ENCODE data around the gene CCDC198.

Gene CCDC198, protein sequence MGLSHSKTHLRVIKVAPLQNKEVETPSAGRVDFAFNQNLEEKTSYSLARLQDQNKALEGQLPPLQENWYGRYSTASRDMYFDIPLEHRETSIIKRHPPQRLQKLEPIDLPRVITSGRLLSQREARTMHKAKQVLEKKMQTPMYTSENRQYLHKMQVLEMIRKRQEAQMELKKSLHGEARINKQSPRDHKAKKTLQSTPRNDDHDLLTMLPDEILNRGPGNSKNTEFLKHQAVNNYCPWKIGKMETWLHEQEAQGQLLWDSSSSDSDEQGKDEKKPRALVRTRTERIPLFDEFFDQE

DNA sequence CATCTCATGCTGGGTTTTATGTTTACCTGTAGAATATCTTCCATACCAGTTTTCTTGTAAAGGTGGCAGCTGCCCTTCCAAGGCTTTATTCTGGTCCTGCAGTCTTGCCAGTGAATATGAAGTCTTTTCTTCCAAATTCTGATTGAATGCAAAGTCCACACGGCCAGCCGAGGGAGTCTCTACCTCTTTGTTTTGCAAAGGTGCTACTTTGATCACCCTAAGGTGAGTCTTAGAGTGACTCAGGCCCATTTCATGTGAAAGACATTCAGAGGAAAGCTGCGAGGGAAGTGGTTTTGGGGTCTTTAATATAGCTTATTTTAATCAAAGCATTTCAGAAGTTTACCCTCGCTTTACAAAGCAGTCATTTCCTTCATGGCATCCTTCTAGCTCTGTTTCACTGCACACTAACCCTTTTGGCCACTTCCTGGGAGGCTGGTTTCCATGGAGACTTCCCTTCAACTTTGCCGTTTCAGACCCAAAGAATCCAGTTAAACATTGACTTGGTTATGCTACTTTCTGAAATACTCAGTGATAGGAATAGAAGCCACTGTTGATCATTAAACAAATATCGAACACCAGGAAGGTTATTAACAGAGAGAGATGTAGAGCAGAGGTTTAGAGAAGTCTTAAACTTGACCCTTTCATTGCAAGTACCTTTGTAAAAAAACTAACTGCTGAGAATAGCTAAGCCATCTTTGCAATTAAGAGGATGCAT, at the start of gene CCDC198:
Gene CCDC198, minus strand, starts transcription at position 391 of the 715 bp plus-strand sequence. Its CDS starts 142 bp downstream, at position 249.
- no peak for DNase-seq

DNA sequence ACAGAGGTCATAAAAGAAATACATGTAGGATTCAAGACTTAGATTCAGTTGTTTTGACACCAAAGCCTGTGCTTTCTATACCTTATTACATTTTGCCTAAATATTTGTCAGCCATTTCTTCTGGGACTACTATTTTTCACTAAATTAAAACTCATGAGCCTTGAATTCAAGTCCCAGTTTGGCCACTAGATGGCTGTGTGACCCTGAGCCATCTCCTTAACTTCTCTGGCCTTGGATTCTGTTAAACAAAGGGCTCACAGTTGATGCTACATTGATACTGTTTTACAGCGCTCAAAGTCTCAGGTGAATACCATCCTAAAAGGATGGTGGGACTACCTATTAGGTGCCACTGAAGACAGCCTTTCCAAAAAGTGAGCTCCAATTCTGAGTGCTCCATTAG, 39.6 kb upstream of the CCDC198 start:
- no peak for DNase-seq

DNA sequence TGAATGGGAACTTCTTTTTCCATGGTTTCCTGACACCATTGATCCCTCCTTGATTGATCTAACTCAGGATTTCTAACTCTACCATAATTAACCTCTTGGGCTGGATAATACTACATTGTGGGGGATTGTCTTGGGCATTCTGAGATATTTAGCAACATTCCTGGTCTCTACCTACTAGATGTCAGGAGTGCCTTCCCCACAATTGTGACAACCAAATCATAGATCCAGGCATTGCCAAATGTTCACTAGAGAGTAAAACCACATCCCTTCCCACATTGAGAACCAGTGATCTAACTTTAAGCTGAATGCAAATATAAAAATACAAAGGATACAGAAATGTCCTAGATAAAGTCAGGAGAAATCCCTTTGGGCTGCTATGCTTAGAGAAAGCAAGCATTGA, 36.9 kb upstream of the CCDC198 start:
- no peak for DNase-seq

DNA sequence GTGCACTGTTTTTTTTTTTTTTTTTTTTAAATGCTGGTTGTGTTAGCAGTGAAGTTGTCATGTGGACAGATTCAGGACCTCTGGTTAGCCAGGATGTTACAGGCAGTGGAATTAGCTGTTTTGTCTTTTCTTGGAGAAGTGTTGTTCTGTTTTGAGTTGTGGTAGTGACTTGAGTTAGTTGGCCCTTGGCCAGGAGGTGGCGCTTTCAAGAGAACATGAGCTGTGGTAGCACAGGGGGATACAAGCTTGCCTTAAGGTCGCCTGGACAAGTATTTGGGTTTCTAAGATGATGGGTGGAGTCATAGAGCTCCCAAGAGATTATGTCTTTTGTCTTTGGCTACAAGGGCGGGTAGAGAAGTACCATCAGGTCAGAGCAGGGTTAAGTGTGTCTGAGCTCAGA, 33.3 kb upstream of the CCDC198 start:
- DNase-seq, result no peak

DNA sequence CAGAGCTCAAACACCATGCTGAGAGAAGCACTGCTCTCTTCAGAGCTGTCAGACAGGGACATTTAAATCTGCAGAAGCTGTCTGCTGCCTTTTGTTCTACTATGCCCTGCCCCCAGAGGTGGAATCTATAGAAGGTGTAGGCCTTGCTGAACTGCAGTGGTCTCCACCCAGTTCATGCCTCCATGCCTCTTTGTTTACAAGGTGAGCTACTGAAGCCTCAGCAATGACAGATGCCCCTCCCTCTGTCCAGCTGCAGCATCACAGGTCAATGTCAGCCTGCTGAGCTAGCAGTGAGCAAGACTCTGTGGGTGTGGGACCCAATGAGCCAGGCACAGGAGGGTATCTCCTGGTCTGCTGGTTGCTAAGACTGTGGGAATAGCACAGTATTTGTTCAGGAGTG, 25.4 kb upstream of the CCDC198 start:
- DNase-seq, result no peak

DNA sequence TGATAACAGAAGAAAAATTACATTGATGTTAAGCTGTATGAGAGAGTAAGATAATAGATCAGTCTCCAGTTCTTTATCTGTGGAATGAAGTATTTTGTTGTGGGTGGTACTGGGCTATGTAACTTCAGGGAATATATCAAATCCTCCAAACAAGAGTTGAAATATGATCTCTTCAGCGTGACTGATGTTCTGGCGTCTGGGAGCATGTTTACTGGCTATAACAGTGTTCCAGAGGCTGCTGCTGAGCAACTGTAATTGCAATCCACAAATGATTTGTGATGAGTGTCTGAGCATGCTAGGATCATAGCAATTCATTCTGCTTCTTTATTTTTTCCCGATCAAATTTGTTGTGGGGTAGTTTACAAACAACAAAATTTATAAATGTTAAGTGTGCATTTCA, 18.6 kb upstream of the CCDC198 start:
- DNase-seq, result no peak

DNA sequence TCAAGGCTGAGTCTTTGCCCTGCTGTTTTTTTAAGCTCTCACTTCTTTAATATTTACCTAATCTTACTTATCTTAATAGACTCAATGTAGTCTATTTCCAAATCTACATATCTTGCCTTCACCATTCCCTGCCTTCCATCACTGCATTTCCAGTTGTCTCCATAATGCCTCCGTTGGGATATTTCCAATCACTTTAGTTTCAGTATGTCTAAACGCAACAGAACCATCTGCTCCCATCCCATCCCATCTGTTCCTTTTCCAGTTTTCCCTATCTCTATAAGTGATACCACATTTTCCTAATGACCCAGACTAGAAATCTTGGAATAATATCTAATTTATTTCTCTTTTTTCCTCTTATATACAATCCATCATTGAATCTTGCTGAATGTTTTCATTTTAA, 15.1 kb upstream of the CCDC198 start:
- no peak for DNase-seq

DNA sequence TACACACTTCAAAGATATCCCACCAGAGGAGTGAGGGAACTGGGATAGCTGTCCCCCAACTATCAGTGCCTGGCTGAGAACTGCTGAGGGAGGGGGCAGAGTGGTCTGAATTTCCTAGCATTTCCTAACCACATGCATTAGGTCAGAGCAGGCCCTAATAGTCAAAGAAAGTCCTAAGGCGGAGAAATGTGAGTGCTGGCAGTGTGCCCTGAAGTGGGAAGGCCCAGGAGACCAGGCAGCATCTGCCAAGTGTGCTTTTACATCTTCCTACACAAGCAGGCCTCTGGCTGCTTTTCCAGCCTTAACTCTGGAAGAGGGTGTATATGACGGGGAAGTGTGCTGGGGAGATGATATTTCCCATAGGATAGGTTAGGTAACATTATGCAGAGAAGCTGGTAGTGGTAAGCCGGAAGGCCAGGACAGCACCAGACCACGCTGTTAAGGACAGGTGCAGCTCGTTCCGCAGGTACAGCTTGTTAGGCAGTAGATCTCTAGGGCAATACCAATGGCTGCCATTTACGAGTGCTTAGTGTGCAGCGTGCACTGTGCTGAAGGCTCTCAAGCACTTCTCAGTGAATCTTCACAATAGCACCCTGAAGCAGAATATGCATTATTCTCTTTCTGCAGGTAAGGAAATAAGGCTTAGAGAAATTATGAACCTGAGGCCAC, 9.1 kb upstream of the CCDC198 start:
- no peak for DNase-seq

DNA sequence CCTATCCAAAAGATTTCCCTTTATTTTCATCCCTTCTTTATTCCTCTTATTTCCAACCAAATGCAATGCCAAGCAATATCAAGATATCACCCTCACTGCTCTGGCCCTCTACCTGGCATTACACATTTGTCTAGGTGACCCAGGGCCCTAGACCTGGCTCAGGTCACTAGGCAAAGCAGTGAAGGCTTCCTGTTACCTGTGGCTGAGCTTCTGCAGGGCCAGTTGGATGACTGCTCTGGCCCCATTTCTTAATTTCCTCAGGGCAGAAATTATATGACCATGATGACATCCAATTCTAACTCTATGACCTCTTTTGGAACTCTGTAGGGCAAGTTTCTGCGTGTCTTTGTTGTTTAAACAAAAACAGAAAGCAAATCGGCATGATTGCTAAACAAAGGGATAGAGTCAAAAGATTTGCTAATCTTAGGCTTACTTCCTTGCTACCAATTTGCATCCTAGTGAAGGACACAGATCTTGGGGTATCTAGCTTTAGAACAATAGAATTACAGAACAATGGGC, 7.4 kb upstream of the CCDC198 start:
- no peak for DNase-seq

DNA sequence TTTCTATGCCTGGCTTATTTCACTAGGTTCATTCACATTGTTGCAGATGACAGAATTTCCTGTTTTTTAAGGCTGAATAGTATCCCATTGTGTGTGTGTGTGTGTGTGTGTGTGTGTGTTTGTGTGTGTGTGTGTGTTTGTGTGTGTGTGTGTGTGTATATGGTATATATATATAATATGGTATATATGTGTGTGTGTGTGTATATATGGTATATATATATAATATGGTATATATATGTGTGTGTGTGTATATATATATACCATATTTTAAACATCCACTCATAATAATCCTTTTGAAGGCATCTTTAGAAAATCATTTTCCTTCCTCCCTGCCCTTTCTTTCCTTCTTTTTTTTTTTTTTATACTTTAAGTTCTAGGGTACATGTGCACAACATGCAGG, 5.0 kb upstream of the CCDC198 start:
- DNase-seq, result no peak

DNA sequence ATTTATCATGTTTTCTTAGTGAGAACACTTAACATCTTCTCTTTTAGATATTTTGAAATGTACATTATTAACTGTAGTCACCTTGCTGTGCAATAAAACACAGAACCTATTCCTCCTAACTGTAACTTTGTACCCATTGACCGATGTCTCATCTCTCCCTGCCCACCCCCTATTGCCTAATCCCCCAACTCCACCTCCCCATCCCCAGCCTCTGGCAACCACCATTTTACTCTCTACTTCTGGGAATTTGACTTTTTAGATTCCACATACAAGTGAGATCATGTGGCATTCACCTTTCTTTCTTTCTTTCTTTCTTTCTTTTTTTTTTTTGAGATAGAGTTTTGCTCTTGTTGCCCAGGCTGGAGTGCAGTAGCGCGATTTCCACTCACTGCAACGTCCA, 4.4 kb upstream of the CCDC198 start:
- DNase-seq, result no peak

DNA sequence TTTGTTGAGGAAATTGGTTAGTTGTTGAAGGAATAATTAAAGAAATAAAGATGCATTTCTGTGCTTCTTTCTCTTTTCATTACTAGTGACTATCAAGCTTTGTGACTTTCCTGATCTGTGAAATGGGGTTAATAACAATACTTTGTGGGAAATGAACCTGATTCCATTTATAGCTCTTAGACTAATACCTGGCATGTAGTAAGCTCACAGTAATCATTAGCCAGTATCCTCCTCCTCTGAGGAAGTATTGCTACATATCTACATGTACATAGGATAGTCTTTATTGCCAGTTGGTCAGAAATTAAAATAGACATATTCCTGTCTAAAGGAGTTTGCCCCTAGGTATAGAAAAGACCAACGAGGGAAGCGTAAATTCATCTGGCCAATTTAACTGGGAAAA, 1.8 kb upstream of the CCDC198 start:
- no peak for DNase-seq

DNA sequence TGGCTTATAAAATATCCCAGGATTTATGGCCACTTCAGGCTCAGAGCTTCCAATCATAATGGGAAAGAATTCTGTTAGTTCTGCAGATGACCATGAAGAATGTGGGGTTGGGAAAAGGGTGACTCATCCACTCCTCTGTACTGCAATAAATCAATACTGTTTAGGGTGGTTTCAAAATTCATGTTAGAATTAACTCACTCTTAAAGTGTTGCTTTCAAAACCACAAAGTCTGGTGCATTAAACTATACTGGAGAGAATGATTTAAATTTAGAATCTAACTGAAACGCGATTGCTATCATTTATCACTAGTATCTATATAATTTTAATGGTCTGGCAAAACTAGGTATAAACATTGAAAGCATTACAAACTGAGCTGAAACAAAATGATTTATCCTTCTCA, 798 bp downstream of the CCDC198 start:
- no peak for DNase-seq

DNA sequence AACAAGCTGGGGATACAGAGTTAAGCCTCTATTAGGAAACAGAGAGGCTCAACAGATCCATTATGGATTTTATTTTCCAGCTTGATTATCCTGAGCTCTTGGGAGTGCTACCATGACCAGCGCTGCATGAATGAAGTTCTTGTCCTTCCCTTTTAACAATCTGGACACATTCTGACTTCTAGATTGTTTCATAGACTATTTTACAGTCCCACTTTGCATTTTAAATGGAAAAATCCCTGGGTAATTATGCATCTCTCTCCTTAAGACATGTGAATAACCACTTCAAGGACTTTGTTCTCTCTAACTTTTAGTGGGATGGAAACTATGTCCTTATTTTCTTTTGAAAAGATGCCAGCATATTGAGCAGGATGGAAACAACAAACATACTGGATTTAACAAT, 2.0 kb downstream of the CCDC198 start:
- no peak for DNase-seq

DNA sequence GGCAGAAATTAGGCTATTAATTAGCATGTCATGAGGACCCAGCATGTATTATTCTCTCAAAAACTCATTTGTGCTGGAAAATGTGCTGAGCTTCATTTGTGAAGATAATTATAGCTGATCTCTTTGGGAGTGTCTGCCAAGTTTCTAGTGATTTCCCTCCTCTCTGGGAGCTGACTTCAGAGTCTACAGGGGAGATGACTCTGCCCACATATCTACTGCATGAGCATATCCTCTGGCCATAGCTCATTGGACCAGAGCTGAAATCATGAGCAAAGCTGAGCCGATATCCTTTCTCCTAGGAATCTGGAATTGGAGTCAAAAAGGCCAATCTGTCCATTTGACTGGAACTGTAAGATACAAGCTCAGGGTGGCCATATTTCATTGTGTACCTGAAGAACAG, 5.9 kb downstream of the CCDC198 start:
- DNase-seq, result no peak

DNA sequence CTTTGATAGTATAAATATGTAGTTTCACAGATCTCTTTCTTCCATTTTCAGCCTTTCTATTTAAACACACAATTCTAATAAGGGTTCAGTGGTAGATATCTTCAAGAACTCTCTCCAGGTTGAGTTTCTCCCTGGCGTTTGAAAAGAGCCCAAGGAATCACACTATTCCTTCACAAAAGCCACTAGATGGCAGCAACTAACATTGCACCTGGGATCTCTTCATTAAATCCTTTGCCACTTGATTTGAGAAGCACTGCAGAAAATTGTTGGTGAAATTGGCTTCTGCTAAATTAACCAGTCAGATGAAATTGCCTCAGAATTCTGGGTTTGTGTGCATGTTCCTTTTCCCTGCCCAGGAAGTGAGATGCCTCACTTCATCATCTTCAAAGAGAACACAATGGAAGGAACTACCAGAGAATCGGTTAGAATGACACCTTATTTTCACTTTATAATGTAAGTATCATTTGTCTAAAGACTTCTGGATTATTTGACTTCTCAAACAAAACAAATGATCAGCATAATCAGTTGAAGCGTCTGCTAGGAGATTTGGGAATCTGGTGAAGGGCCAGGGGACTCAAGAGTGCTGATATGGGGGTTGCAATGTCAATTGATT, 6.8 kb downstream of the CCDC198 start:
- DNase-seq, result no peak

DNA sequence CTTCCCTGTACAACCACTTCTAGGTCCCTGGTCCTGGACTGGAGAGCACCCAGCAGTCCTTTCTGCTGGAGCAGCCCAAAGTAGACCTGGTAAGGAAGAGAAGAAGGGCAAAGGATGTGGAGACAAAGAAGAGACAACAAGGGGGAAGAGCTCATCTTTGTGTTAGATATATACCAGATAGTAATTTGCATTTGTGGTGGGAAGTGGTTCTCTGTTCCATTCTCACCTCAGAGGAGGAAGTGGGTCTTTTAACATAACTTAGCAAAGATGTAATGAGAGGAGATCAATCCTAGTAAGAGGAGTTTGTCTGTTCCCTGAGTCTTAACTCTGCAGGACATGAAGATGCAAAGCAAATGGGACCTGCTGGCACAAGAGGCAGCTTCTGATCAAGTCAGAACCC, 8.0 kb downstream of the CCDC198 start:
- no peak for DNase-seq

DNA sequence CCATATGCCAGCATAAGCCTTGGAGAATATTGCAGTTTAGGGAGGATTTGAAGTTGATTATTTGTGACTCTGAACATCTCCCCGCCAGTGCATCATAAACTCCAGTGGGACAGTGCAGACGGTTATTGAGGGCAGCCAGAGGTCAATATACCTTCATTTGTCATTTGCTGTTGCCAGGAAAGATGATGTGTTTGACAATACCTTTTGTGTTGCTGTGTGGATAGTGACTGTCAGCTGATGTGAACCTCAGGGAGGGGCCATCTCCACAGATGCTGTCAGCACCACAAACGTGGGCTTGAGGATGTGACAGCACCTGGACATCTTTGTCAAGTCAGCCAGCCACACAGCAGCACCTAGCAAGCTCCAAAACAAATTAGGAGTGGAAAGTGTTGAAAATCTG, 11.5 kb downstream of the CCDC198 start:
- DNase-seq, result no peak

DNA sequence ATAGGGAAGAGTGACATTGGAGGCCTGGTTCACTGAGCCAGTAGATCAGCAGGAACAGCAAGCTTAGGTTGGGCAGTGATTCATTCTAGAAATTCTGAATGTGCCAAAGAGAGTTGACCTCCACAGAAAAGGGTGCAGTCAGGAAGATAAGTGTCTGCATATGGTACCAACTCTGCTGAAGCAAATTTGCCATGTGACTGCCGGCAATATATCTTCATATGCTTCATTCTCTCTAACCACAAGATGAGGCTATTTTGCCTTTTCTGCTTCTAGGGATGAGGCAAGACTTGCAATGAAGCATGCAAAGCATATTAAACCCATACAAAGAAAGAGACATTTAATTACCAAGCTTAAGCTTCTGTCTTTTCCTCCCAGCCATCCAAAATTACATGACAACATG, 13.6 kb downstream of the CCDC198 start:
- DNase-seq, result no peak

DNA sequence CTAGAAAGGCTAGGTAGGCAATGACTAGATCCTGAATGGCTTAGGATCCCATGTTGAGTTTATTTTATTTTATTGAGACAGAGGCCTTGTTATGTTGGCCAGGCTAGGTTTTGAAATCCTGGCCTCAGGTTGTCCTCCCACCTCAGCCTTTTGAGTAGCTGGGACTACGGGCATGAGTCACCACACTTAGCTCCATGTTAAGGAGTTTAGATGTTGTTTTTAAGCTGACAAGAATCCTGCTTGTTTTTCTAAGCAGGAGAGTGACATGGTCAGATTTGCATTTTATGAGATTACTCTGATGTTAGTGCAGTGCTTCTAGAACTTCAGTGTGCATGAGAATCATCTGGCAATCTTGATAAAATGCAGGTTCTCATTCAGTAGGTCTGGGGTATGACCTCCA, 14.5 kb downstream of the CCDC198 start:
- no peak for DNase-seq

DNA sequence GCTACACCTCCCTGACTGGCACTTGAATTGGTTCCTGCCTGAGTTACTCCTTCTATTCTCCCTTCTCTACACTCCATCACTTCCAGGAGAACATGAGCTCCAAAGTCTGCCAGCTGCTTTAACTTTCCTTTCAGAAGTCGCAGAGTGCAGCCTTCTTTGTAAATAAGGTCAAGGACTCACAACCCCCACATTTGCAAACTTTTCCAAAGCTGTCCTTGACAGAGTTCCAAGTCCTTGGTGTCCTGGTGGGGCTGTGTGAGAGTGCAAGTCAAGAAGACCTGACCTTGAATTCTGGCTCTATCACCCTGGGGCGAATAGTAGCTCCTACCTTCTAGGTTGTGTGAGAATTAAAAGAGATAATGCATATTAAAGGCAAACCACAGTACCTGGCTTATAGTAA, 15.6 kb downstream of the CCDC198 start:
- no peak for DNase-seq

DNA sequence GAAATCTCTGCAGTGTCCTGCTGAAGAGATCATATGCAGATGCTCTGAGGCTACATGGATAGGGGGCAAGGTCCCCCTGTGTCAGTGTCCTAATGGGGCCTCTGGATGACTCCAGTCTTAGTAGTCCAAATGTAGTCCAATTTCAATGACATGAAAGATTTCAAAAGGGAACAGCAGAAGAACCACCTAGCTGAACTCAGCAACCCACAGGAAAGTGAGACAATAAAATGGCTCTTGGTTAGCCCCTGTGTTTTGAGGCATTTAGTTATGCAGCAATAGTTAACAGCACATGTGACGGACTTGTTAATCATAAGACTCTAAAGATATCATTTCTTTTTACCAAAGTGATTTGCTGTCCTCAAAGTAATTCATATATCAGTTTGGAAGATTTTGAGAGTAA, 22.7 kb downstream of the CCDC198 start:
- no peak for DNase-seq

DNA sequence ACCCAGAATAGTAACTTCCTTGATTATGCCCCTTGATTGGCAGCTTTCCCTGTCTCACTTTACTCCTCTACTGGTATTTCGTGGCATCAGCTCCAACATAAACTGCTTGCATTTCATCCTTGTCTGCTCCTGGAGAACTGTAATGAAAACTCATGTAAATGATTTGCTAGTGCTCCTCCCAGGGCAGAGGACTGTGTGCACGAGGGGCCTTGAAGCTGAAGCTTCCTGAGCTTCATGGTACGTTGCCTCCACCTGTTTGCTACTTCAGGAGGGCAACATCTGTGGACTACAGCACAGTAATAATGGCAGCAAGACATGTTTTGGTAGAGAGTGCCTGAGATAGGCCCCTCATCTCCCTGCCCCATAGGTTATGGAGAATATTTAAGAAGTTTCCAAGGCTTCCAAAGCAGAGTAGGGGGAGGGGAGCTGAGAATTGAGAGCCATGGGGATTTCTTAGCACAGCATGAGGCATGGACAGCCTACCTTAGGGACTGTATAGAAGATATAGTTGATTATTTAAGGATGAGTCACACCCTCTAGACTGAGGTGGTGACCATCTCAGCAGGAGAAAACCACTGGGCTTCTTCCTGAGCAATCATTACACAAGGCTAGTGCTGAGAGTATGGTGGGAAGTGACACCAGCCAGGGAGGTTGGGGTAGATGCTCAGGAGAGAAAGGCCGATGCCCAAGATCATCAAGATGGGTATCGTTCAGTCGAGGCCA, 29.5 kb downstream of the CCDC198 start:
- no peak for DNase-seq

Measured in stimulated activated CD4-positive, alpha-beta T cell treated with anti-CD3 and anti-CD28 coated beads, Interleukin-4, amount 100 ng/mL, for 1 hour (primary cell).